Nephron progenitor cell (in vitro differentiated cells): ENCODE results near the gene ALMS1.
A peak's percentile ranks its signal among the peaks of the same experiment; 100 is the strongest.
"Not testable (repeated sequence)": the region's sequence is repeated elsewhere in the genome, so short reads cannot be mapped to it uniquely, and the experiment has no call there.

Source experiments
- DNase-seq: peaks from one replicate; pipeline ENCODE4 v3.0.0; 2021
- H3K27ac Mint-ChIP-seq: 2 replicates; pipeline ENCODE4 v1.8.0; 2021; ENCODE audit warnings: mild to moderate bottlenecking, moderate library complexity, mixed read lengths
- H3K27me3 Mint-ChIP-seq: 2 replicates; pipeline ENCODE4 v1.8.0; 2021; ENCODE audit warnings: mild to moderate bottlenecking, low read depth, mixed read lengths; ENCODE audit not compliant: poor library complexity
- H3K36me3 Mint-ChIP-seq: 2 replicates; pipeline ENCODE4 v1.8.0; 2021; ENCODE audit warnings: low read depth, mixed read lengths
- H3K4me1 Mint-ChIP-seq: 2 replicates; pipeline ENCODE4 v1.8.0; 2021; ENCODE audit warnings: mixed read lengths
- H3K4me3 Mint-ChIP-seq: 2 replicates; pipeline ENCODE4 v1.8.0; 2021; ENCODE audit warnings: mild to moderate bottlenecking, moderate library complexity, mixed read lengths
- H3K9me3 Mint-ChIP-seq: 2 replicates; pipeline ENCODE4 v1.8.0; 2021; ENCODE audit warnings: mild to moderate bottlenecking, moderate library complexity, mixed read lengths
- CTCF ChIP-seq: fragments of 200-600 bp; sonication (generic); IDR thresholded peaks from 2 replicates; pipeline ENCODE4 v1.5.0; 2021; ENCODE audit warnings: antibody characterized with exemption

Gene ALMS1

GRCh38 chr2:73385504-73386341, at the start of gene ALMS1:
Gene ALMS1 (plus strand): TSS chr2:73385836. CDS start chr2:73385869, 33 bp downstream.
- Mint-ChIP-seq H3K4me1 (peaks cover 25% of the 10 kb centered on the region), H3K4me3 (peak within 1 kb of the TSS; percentile 97), H3K36me3 (peaks cover 33% of the 10 kb centered on the region), H3K9me3 (no peaks in the 10 kb centered on the region), H3K27ac (peak within 1 kb of the TSS; percentile 96), H3K27me3 (peaks cover 43% of the 10 kb centered on the region)
- no peak for TF ChIP-seq CTCF
- DNase-seq = peak; percentile 86

DNA sequence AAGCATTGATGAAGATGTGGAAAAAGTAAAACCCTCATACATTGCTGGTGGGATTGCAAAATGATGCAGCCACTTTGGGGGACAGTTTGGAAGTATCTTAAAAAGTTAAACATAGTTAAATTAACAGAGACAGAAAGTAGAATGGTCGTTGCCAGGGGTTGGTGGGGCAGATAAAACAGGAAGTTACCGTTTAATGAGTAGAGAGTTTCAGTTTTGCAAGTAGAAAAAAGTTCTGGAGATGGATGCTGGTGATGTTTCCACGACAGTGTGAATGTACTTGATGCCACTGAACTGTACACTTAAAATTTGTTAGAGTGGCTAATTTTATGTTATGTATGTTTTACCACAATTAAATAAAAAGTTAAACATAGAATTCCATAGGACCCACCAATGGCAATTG, 47.8 kb upstream of the ALMS1 start:
- Mint-ChIP-seq H3K36me3 (no peaks in the 10 kb centered on the region), H3K4me3 (no peak overlapping the region), H3K4me1 (no peaks in the 10 kb centered on the region), H3K27me3 (peaks cover 23% of the 10 kb centered on the region), H3K27ac (no peak overlapping the region), H3K9me3 (peaks cover 19% of the 10 kb centered on the region)
- no peak for DNase-seq
- no peak for TF ChIP-seq CTCF

DNA sequence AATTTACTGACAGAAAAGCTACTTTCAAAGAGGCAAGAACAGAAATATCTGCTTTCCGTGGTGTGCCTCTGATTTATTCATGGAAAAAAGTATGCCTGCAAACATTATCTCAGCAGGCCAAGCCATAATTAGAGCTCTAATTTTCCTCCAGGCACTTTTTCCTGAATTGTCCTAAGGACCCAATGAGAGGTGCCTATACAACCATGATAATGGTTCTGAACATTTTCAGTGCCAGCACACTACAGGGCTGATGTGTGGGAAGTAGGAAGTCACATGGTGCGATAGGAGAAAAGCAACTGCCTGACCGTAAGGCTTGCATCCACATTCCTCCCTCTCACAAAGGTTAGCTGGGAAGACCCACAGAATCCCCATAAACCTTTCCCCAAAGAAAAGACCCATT, 46.4 kb upstream of the ALMS1 start:
- Mint-ChIP-seq H3K27ac (no peak overlapping the region), H3K4me3 (no peak overlapping the region), H3K36me3 (no peaks in the 10 kb centered on the region), H3K4me1 (no peaks in the 10 kb centered on the region), H3K27me3 (peaks cover 16% of the 10 kb centered on the region), H3K9me3 (peaks cover 9% of the 10 kb centered on the region)
- no peak for DNase-seq
- no peak for TF ChIP-seq CTCF

DNA sequence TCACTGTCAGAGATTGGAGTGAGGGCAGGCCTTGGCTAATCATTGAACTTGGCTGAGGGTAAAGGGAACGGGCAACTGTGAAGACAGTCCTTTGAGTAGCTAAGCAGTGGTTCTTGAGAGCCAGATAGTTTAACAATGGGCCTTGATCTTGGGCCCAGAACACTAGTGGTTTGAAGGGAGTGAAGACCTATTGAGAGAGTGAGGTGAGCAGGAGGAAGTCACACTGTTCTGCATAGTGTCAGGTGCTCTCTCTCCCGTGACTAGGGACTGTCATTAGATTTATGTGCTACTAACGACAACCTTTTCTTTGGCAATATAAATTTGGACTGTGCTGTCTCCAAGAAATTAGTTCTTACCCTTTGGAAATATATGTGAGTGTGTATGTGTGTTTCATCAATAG, 44.6 kb upstream of the ALMS1 start:
- Mint-ChIP-seq H3K9me3 (no peaks in the 10 kb centered on the region), H3K27ac (no peak overlapping the region), H3K36me3 (no peaks in the 10 kb centered on the region), H3K27me3 (peaks cover 29% of the 10 kb centered on the region), H3K4me1 (no peaks in the 10 kb centered on the region), H3K4me3 (no peak overlapping the region)
- TF ChIP-seq CTCF = no peak
- no peak for DNase-seq

GRCh38 chr2:73343992-73344391, 41.6 kb upstream of the ALMS1 start:
- Mint-ChIP-seq H3K4me1 (no peaks in the 10 kb centered on the region), H3K27ac (no peak overlapping the region), H3K9me3 (no peaks in the 10 kb centered on the region), H3K36me3 (no peaks in the 10 kb centered on the region), H3K4me3 (no peak overlapping the region), H3K27me3 (peaks cover 42% of the 10 kb centered on the region)
- no peak for TF ChIP-seq CTCF
- no peak for DNase-seq

DNA sequence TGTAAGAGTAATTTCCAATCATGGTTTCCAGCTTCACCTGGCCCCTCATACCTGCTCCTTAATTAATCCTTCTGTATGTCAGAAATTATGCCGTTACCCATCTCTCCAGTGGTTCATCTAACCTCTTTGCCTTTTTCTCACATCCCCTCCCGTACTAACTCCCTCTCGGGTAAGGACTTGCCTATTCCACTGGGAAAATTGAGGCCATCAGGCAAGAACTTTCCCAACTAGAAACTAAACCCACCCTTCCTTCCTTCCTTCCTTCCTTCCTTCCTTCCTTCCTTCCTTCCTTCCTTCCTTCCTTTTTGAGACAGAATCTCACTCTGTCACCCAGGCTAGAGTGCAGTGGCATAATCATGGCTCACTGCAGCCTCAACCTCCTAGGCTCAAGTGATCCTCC, 40.9 kb upstream of the ALMS1 start:
- H3K9me3 Mint-ChIP-seq, H3K36me3 Mint-ChIP-seq, DNase-seq, H3K4me3 Mint-ChIP-seq, H3K27ac Mint-ChIP-seq, H3K4me1 Mint-ChIP-seq: not testable (repeated sequence)
- peaks cover 48% of the 10 kb centered on the region for H3K27me3 Mint-ChIP-seq
